PC-9 (cell line): ENCODE data around the gene VPS39.

ENCODE experiments used
- EZH2 ChIP-seq: fragments of 200-600 bp; sonication (generic); IDR thresholded peaks from 2 replicates; pipeline ENCODE4 v1.8.0; 2017; ENCODE audit warnings: antibody characterized with exemption, low read depth
- TF ChIP-seq, protein P1 (sequence below): fragments of 200-600 bp; sonication (generic); conservative IDR thresholded peaks from 2 replicates; pipeline ENCODE4 v1.6.1; 2017; ENCODE audit warnings: mixed run types, antibody characterized with exemption, mild to moderate bottlenecking, moderate library complexity

DNA sequence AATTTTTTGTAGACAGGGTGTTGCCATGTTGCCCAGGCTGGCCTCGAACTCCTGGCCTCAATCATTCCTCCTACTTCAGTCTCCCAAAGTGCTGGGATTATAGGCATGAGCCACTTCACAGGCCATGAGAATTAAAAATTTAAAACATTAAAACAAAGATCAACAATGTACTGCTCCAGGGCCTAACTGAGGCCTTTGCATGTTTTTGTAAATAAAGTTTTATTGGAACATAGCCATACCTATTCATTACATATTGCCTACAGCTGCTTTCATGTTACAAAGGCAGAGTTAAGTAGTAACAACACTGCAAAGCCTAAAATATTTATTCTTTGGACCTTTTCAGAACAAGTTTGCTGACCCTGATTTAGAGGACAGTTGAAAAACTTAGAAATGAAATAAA lies 9.6 kb downstream of the VPS39 start:
- TF ChIP-seq, protein P1, sequence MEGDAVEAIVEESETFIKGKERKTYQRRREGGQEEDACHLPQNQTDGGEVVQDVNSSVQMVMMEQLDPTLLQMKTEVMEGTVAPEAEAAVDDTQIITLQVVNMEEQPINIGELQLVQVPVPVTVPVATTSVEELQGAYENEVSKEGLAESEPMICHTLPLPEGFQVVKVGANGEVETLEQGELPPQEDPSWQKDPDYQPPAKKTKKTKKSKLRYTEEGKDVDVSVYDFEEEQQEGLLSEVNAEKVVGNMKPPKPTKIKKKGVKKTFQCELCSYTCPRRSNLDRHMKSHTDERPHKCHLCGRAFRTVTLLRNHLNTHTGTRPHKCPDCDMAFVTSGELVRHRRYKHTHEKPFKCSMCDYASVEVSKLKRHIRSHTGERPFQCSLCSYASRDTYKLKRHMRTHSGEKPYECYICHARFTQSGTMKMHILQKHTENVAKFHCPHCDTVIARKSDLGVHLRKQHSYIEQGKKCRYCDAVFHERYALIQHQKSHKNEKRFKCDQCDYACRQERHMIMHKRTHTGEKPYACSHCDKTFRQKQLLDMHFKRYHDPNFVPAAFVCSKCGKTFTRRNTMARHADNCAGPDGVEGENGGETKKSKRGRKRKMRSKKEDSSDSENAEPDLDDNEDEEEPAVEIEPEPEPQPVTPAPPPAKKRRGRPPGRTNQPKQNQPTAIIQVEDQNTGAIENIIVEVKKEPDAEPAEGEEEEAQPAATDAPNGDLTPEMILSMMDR: no peak
- no peak for TF ChIP-seq EZH2
